Thoracic aorta (tissue), 2 donors: ENCODE results near the gene SMARCAL1. TPM values are rescaled to one million over a fixed set of nuclear protein-coding genes. Genes with fewer than 3 reads are reported as not detected.

Source experiments
- ATAC-seq: fragments of 150-250 bp; one replicate; pipeline ENCODE4 v1.8.0; 2017; ENCODE audit warnings: low read depth; ENCODE audit not compliant: insufficient number of reproducible peaks, low FRiP score
- DNase-seq: peaks from one replicate; pipeline ENCODE4 v3.0.0-alpha.2; 2020; ENCODE audit warnings: low spot score
- H3K27ac ChIP-seq, 2 donors: fragments of 200-600 bp; sonication (generic); 1 replicate in 1 of 2; 2 replicates in 1 of 2; pipeline ENCODE4 v1.5.1; 2016; ENCODE audit warnings: mild to moderate bottlenecking in 2 of 2, moderate library complexity in 2 of 2
- H3K27me3 ChIP-seq: fragments of 200-600 bp; sonication (generic); replicated peaks from 2 replicates; pipeline ENCODE4 v1.6.0; 2016; ENCODE audit warnings: mild to moderate bottlenecking; ENCODE audit not compliant: insufficient read depth
- H3K36me3 ChIP-seq: fragments of 200-600 bp; sonication (generic); one replicate; pipeline ENCODE4 v1.5.1; 2016
- H3K4me1 ChIP-seq, 2 donors: fragments of 200-600 bp; sonication (generic); 1 replicate in 1 of 2; 2 replicates in 1 of 2; pipeline versions ENCODE4 v1.5.1 to v1.6.0; 2016; ENCODE audit warnings: low read depth in 2 of 2, mild to moderate bottlenecking in 1 of 2; ENCODE audit not compliant: control insufficient read depth in 1 of 2
- H3K4me3 ChIP-seq: fragments of 200-600 bp; sonication (generic); 2 replicates; pipeline ENCODE4 v1.5.1; 2016; ENCODE audit warnings: mild to moderate bottlenecking
- H3K9me3 ChIP-seq: fragments of 200-600 bp; sonication (generic); 2 replicates; pipeline ENCODE4 v1.5.1; 2016
- CTCF ChIP-seq: fragments of 200-600 bp; sonication (generic); IDR thresholded peaks from one replicate; pipeline ENCODE4 v1.5.1; 2019; ENCODE audit warnings: antibody characterized with exemption
- total RNA-seq, 2 donors: library from RNA; depleted of rRNA; stranded (reverse); fragments of >200 nt; gene quantifications; one replicate each; pipeline versions ENCODE4 v1.1.0 to v1.2.3, GENCODE V29; 2016

Gene SMARCAL1
- total RNA-seq, 2 donors from 2014 or later, result 22.1 to 28.4 TPM

GRCh38 chr2:216445501-216445900 is 33.2 kb downstream of the SMARCAL1 start:
- ATAC-seq (no peak), DNase-seq (no peak)
- H3K36me3 ChIP-seq, result peaks cover 42% of the 10 kb centered on the region
- no peaks in the 10 kb centered on the region for H3K9me3 ChIP-seq
- no peaks in the 10 kb centered on the region for H3K27me3 ChIP-seq
- H3K4me3 ChIP-seq, result no peak overlapping the region
- H3K4me1 ChIP-seq, result no peaks in the 10 kb centered on the region
- TF ChIP-seq CTCF, result no peak
- no peak overlapping the region for H3K27ac ChIP-seq

- H3K4me1 ChIP-seq, result no peaks in the 10 kb centered on the region
- H3K27ac ChIP-seq, result no peak overlapping the region
- no peak for DNase-seq
- H3K9me3 ChIP-seq, result no peaks in the 10 kb centered on the region
- H3K27me3 ChIP-seq, result no peaks in the 10 kb centered on the region
- no peak for ATAC-seq
- H3K36me3 ChIP-seq, result peaks cover 49% of the 10 kb centered on the region
- H3K4me3 ChIP-seq, result no peak overlapping the region
- TF ChIP-seq CTCF, result no peak
Observed at GRCh38 chr2:216446343-216446742, 34.1 kb downstream of the SMARCAL1 start.

GRCh38 chr2:216447293-216447692 is 35.0 kb downstream of the SMARCAL1 start:
- Histone ChIP-seq H3K9me3 (no peaks in the 10 kb centered on the region), H3K27me3 (no peaks in the 10 kb centered on the region), H3K4me3 (no peak overlapping the region), H3K4me1 (no peaks in the 10 kb centered on the region), H3K36me3 (peaks cover 54% of the 10 kb centered on the region), H3K27ac (no peak overlapping the region)
- ATAC-seq, result no peak
- DNase-seq, result no peak
- TF ChIP-seq CTCF, result no peak

- Histone ChIP-seq H3K27ac (no peak overlapping the region), H3K36me3 (peaks cover 59% of the 10 kb centered on the region)
- no peak for TF ChIP-seq CTCF
Observed at GRCh38 chr2:216448829-216449228, 36.5 kb downstream of the SMARCAL1 start.

GRCh38 chr2:216450346-216450745 is 38.1 kb downstream of the SMARCAL1 start:
- H3K4me3 ChIP-seq, result no peak overlapping the region
- H3K27me3 ChIP-seq, result no peaks in the 10 kb centered on the region
- no peaks in the 10 kb centered on the region for H3K9me3 ChIP-seq
- ATAC-seq (no peak), DNase-seq (no peak)
- TF ChIP-seq CTCF, result no peak
- no peaks in the 10 kb centered on the region for H3K4me1 ChIP-seq
- H3K27ac ChIP-seq, result no peak overlapping the region
- peaks cover 71% of the 10 kb centered on the region for H3K36me3 ChIP-seq

More at GRCh38 chr2:216448829-216449228, 36.5 kb downstream of the SMARCAL1 start:
- Histone ChIP-seq H3K27me3 (no peaks in the 10 kb centered on the region), H3K9me3 (no peaks in the 10 kb centered on the region), H3K4me1 (no peaks in the 10 kb centered on the region), H3K4me3 (no peak overlapping the region)
- ATAC-seq (no peak), DNase-seq (no peak)
